Measurements from ENCODE around the gene RPL28.

The RPL28 gene

DNA sequence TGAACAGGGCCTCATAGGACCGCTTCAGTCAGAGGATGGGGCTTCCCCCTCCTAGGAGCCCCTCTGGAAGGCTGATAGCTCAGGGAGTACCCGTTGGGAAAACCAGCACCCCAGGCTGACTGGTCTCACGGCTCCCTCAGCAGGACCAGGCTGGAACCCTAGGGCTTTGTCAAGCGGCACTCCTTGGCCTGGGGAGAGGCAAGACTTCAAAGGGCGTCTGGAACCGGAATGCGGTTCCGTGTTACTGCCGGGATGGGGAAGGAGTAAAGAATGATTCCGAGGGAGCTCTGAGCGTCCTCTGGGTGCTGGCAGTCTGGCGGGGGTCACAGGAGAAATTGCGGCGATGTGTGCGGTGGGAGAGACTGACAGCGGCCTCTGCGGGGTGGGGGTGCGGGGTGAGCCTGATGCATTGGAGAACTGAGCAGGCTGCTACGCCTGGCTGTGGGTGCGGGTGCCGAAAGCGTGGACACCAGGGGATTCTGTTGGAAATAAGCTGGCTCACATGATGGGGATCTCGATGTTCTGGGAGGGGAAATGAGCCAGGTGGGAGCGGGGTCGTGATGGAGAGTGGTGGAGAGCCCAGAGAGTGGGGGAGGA is 33.1 kb upstream of the RPL28 start:
- peaks cover 10% of the 10 kb centered on the region; the same call in 1 of the 2 replicates for H3K36me3 ChIP-seq (ENCODE audit: insufficient read depth, low read length)
- no peaks in the 10 kb centered on the region for H3K27me3 ChIP-seq (ENCODE audit: insufficient read depth, low read length, poor library complexity)
- no peak for ATAC-seq (ENCODE audit: insufficient read depth, low read depth)
- H3K27ac ChIP-seq (ENCODE audit: low read length), result no peak overlapping the region
- no peaks in the 10 kb centered on the region; the same call in 1 of the 2 replicates for H4K20me1 ChIP-seq (ENCODE audit: insufficient read depth, low read length)
- H3K4me1 ChIP-seq (ENCODE audit: insufficient read depth, low read length), result no peaks in the 10 kb centered on the region
- TF ChIP-seq, protein P1, sequence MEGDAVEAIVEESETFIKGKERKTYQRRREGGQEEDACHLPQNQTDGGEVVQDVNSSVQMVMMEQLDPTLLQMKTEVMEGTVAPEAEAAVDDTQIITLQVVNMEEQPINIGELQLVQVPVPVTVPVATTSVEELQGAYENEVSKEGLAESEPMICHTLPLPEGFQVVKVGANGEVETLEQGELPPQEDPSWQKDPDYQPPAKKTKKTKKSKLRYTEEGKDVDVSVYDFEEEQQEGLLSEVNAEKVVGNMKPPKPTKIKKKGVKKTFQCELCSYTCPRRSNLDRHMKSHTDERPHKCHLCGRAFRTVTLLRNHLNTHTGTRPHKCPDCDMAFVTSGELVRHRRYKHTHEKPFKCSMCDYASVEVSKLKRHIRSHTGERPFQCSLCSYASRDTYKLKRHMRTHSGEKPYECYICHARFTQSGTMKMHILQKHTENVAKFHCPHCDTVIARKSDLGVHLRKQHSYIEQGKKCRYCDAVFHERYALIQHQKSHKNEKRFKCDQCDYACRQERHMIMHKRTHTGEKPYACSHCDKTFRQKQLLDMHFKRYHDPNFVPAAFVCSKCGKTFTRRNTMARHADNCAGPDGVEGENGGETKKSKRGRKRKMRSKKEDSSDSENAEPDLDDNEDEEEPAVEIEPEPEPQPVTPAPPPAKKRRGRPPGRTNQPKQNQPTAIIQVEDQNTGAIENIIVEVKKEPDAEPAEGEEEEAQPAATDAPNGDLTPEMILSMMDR (IDR thresholded peaks at IDR 0.05; ENCODE audit: borderline replicate concordance, extremely low read depth, low read length, poor library complexity, severe bottlenecking), result no peak
- no peak for TF ChIP-seq EZH2 (IDR thresholded peaks at IDR 0.05; ENCODE audit: borderline replicate concordance, low read depth, low read length, severe bottlenecking)
- H2AFZ ChIP-seq (ENCODE audit: low read depth, low read length), result no peak overlapping the region
- H3K9me3 ChIP-seq (ENCODE audit: insufficient read depth, low read length, severe bottlenecking), result no peaks in the 10 kb centered on the region
- H3K9ac ChIP-seq (ENCODE audit: low read depth, low read length), result no peak overlapping the region
- no peaks in the 10 kb centered on the region for H3K79me2 ChIP-seq (ENCODE audit: insufficient read depth, low read length)
- H3K4me2 ChIP-seq (ENCODE audit: insufficient read depth, low read length), result no peak overlapping the region
- no peak overlapping the region for H3K4me3 ChIP-seq (ENCODE audit: low read depth in 1 of 2, low read length in 2 of 2)
- no peak for DNase-seq

DNA sequence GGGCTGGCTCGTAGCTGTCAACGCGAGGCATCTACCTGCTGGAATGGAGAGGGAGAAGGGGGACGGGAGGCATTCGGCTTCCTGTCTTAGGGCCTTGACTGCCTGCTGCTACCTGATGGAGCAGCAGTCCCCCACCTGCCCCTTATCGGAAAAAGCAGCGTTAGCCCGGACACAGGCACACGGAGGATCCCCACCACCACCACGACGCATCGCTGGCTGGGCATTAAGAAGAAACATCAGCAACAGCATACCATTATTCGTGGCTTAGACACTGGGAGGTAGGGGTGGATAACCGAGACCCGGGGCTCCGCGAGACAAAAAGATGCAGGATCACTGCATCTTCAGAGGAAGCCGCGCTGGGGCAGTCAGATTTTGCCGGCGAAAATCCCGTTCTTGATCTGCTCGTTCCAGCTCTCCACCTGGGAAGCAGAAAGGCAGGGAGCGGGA is 32.4 kb upstream of the RPL28 start:
- no peaks in the 10 kb centered on the region for H3K9me3 ChIP-seq (ENCODE audit: insufficient read depth, low read length, severe bottlenecking)
- H3K4me2 ChIP-seq (ENCODE audit: insufficient read depth, low read length), result no peak overlapping the region
- no peak for DNase-seq
- no peaks in the 10 kb centered on the region for H3K27me3 ChIP-seq (ENCODE audit: insufficient read depth, low read length, poor library complexity)
- no peak for ATAC-seq (ENCODE audit: insufficient read depth, low read depth)
- no peak overlapping the region for H2AFZ ChIP-seq (ENCODE audit: low read depth, low read length)
- H3K79me2 ChIP-seq (ENCODE audit: insufficient read depth, low read length), result no peaks in the 10 kb centered on the region
- H3K4me3 ChIP-seq (ENCODE audit: low read depth in 1 of 2, low read length in 2 of 2), result no peak overlapping the region
- no peaks in the 10 kb centered on the region; the same call in 1 of the 2 replicates for H4K20me1 ChIP-seq (ENCODE audit: insufficient read depth, low read length)
- H3K9ac ChIP-seq (ENCODE audit: low read depth, low read length), result no peak overlapping the region
- H3K27ac ChIP-seq (ENCODE audit: low read length), result no peak overlapping the region
- H3K36me3 ChIP-seq (ENCODE audit: insufficient read depth, low read length), result peaks cover 7% of the 10 kb centered on the region; the same call in 1 of the 2 replicates
- H3K4me1 ChIP-seq (ENCODE audit: insufficient read depth, low read length), result no peaks in the 10 kb centered on the region
- TF ChIP-seq EZH2 (IDR thresholded peaks at IDR 0.05; ENCODE audit: borderline replicate concordance, low read depth, low read length, severe bottlenecking), result no peak
- TF ChIP-seq, protein P1 (IDR thresholded peaks at IDR 0.05; ENCODE audit: borderline replicate concordance, extremely low read depth, low read length, poor library complexity, severe bottlenecking), result no peak

DNA sequence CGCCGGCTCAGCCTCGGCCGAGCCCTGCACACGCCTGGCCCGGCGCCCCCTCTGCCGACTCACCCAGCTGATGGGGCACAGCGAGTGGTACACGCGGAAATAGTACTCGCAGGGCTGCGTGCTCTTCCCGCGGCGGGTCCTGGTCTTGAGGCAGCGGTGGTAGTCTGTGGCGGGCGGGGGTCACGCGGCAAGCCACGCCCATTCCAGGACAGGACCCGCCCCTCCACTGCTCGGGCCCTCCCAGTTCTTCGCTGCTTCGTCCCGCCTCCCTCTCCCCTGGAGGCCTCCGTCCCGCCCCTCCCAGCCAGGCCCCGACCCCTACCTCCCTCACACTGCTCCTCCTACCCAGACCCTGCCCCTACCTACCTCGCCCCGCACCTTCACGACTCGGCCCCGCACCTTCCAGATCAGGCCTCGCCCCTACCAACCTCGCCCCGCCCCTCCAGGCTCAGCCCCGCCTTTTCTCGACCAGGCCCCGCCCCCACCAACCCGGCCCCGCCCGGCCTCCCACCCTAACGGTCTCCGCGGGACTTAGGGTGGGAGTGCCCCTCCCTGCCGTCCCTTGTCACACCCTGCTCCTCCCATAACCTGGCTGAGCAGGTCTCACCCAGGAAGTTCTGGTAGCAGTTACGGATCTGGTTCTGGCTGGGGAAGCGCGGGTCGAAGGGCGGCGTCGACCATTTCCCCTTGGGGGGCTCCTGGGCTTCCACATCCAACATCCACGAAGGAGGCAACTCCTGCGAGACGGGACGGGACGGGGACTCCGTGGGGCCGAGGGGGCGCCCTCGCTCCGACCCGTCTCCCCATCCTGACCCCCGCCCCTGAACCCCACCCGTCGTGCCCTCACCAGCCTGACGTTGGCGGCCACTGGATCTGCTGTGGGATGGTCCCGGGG is 31.7 kb upstream of the RPL28 start:
- H3K4me3 ChIP-seq (ENCODE audit: low read depth in 1 of 2, low read length in 2 of 2), result no peak overlapping the region
- peaks cover under 1% of the 10 kb centered on the region; the same call in 1 of the 2 replicates for H3K36me3 ChIP-seq (ENCODE audit: insufficient read depth, low read length)
- H3K79me2 ChIP-seq (ENCODE audit: insufficient read depth, low read length), result no peaks in the 10 kb centered on the region
- no peak for DNase-seq
- H3K4me2 ChIP-seq (ENCODE audit: insufficient read depth, low read length), result no peak overlapping the region
- H3K27me3 ChIP-seq (ENCODE audit: insufficient read depth, low read length, poor library complexity), result no peaks in the 10 kb centered on the region
- H2AFZ ChIP-seq (ENCODE audit: low read depth, low read length), result no peak overlapping the region
- no peak for ATAC-seq (ENCODE audit: insufficient read depth, low read depth)
- no peaks in the 10 kb centered on the region for H3K9me3 ChIP-seq (ENCODE audit: insufficient read depth, low read length, severe bottlenecking)
- H4K20me1 ChIP-seq (ENCODE audit: insufficient read depth, low read length), result no peaks in the 10 kb centered on the region
- no peak overlapping the region for H3K9ac ChIP-seq (ENCODE audit: low read depth, low read length)
- no peaks in the 10 kb centered on the region for H3K4me1 ChIP-seq (ENCODE audit: insufficient read depth, low read length)
- TF ChIP-seq, protein P1 (IDR thresholded peaks at IDR 0.05; ENCODE audit: borderline replicate concordance, extremely low read depth, low read length, poor library complexity, severe bottlenecking), result no peak
- no peak for TF ChIP-seq EZH2 (IDR thresholded peaks at IDR 0.05; ENCODE audit: borderline replicate concordance, low read depth, low read length, severe bottlenecking)
- no peak overlapping the region for H3K27ac ChIP-seq (ENCODE audit: low read length)
